Esophagus muscularis mucosa (tissue), 4 donors: Measurements from ENCODE around the gene PRICKLE3.

Source experiments
- CTCF ChIP-seq, 3 experiments: fragments of 200-600 bp in 2 of 3; fragments of 450-650 bp in 1 of 3; sonication (generic) in 2 of 3; IDR thresholded peaks; one replicate each; pipeline ENCODE4 v1.5.1; 2017 to 2019; ENCODE audit warnings: antibody characterized with exemption in 3 of 3, mild to moderate bottlenecking in 2 of 3, moderate library complexity in 1 of 3
- EP300 ChIP-seq: sonication (generic); formaldehyde crosslinking; IDR thresholded peaks from one replicate; pipeline ENCODE4 v1.6.1; 2017; ENCODE audit warnings: antibody characterized with exemption
- POLR2A ChIP-seq: fragments of 450-650 bp; IDR thresholded peaks from one replicate; pipeline ENCODE4 v1.6.1; 2017; ENCODE audit warnings: antibody characterized with exemption, moderate library complexity, mild to moderate bottlenecking, low read depth
- POLR2AphosphoS5 ChIP-seq, 2 donors: sonication (generic); formaldehyde crosslinking; IDR thresholded peaks; one replicate each; pipeline ENCODE4 v1.6.1; 2017; ENCODE audit warnings: antibody characterized with exemption in 2 of 2

- no peak for TF ChIP-seq POLR2A
- no peak for TF ChIP-seq EP300
- no peak for TF ChIP-seq CTCF (IDR thresholded peaks at IDR 0.05)
- no peak for TF ChIP-seq POLR2AphosphoS5 (IDR thresholded peaks at IDR 0.05)
Measured at GRCh38 chrX:49183701-49184281, 2.4 kb downstream of the PRICKLE3 start.
